Stimulated activated CD8-positive, alpha-beta memory T cell treated with anti-CD3 and anti-CD28 coated beads, Interleukin-7, amount 100 ng/mL, for 24 hours (primary cell): Measurements from ENCODE around the gene CHMP4A.
"Not testable (repeated sequence)": the region's sequence is repeated elsewhere in the genome, so short reads cannot be mapped to it uniquely, and the experiment has no call there.

Source experiments
- DNase-seq: peaks from one replicate; pipeline ENCODE4 v3.0.0-alpha.2; 2020; ENCODE audit warnings: low read depth

CHMP4A gene

DNA sequence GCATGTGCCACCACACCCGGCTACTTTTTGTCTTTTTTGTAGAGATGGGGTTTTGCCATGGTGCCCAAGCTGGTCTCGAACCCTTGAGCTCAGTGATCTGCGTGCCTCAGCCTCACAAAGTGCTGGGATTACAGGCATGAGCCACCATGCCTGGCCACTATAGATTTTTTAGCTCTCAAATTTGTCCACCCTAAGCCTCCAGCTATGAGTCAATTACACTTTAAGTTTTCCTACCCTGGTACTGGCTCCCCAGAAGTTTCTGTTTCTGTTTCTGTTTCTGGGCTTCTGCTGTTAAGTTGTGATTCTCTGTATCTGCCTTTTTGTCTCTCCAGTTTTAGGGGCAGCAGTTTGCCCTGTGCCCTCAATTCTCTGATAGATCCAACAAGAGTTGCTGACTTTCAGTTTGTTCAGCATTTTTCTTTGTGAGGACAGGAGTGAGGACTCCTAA lies 33.5 kb upstream of the CHMP4A start:
- no peak for DNase-seq

DNA sequence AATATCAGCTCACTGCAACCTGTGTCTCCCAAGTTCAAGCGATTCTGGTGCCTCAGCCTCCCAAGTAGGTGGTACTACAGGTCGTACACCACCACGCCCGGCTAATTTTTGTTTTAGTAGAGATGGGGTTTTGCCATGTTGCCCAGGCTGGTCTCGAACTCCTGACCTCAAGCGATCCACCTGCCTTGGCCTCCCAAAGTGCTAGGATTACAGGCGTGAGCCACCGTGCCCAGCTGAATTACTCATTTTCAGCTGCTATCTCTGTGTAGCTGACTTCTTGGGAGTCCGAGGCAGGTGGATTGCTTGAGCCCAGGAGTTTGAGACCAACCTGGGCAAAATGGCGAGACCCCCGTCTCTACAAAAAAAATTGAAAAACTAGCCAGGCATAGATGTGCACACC lies 32.1 kb upstream of the CHMP4A start:
- DNase-seq, result not testable (repeated sequence)

GRCh38 chr14:24243336-24243836 lies 30.1 kb upstream of the CHMP4A start:
- no peak for DNase-seq

- peak; percentile 83 for DNase-seq
These were observed 28.6 kb upstream of the CHMP4A start for GRCh38 chr14:24241829-24242443.

DNA sequence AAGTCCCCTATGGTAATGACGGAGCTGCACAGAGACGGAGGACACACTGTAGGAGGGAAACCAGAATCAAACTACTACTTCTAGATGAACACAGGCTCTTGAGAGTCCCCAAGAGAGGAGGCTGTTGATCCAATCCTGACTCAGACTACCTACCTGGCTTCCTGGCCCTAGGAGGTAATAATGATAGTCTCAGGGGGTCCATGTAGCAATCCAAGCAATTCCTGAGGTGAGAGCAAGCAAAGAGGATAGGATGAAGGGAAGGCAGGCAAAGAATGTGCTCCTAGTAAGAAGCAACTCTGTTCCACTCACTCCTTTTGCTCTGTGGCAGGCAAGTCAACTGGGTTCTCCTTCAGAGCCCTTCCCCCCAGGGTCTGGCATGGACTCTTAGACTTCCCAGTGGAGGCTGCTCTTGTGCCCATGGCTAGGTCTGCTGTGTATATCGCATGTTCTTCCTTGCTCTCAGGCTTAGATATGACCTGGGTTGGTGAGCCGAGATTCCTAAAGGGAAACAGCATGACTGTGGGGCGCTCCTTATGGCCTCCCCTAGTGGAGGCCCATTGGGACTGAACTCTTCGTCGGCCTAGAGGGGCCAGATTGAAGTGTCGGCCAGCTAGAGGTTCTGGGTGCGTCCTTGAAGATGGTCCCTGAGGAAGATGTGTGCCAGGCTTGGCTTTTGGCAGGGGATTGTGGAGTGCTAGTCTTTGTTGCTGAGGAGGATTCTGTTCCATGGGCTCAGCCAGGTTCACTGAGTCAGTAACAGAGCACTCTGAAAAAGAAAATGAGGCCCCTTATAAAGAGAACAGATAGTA lies 27.0 kb upstream of the CHMP4A start:
- no peak for DNase-seq

GRCh38 chr14:24238527-24239037 lies 25.3 kb upstream of the CHMP4A start:
- no peak for DNase-seq

GRCh38 chr14:24238123-24238522 lies 24.8 kb upstream of the CHMP4A start:
- DNase-seq, result no peak

DNA sequence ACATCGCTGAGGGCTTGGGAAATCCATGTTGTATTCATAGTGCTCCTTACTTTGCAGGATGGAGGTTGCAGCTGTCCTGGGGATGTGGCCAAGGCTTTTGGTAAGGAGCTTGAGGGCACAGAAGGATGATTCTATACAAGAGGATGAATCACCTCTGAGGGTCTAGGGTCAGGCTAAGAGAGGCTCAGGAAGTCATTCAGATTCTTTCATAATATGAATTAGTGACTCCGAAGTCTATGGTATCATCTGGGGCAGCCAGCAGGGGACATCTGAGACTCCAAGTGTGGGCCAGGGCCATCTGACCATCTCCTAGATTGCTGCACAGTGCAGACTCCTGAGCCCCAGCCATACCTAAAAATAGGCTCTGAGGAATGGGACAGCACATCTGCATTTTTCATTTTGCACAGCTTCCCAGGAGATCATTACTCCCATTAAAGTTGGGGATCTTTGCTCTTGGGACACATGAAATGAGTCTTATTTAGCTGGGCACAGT lies 24.2 kb upstream of the CHMP4A start:
- no peak for DNase-seq

- no peak for DNase-seq
These were observed 23.6 kb upstream of the CHMP4A start for GRCh38 chr14:24236689-24237462.

DNA sequence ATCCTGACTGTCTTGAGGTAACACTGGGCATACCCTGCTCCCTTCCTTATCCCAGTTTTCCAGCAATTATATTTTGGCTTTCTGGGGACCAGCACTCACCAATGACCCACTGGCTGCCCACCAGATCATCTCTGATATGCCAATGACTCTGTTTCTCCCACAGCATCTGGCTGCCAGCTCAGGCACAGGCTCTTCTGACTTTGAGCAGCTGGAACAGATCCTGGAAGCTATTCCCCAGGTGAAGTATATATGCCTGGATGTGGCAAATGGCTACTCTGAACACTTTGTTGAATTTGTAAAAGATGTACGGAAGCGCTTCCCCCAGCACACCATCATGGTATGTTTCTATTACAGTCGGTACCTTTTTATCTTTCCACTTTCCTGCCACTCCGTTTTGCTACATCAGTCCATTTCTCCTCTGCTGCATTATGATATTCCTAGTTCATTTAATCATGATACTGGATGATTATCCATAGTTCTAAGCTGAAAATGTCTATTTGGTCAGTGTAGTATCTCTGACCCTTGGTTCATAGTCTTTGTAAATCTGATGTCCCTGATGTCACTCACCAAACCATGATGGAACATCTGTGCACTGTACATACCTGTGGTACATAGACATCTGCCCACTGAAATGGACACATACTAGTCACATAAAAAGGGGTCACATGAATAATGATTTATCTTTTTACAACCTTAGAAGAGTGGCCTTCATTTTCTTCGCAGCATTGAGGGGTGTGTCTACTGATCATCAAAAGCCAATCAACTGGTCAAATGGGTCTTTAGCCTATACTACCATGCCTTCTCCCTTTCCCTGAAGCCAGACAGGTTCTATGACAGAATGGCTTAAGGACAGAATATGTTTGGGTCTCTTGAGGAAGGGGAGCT lies 22.8 kb upstream of the CHMP4A start:
- DNase-seq, result no peak

GRCh38 chr14:24234095-24235005 lies 21.1 kb upstream of the CHMP4A start:
- DNase-seq, result no peak

- DNase-seq, result no peak
These were observed 20.2 kb upstream of the CHMP4A start for GRCh38 chr14:24233538-24233866.

- DNase-seq, result no peak
These were observed 19.6 kb upstream of the CHMP4A start, which contains the start of gene GMPR2 for GRCh38 chr14:24232645-24233537. Gene GMPR2 (plus strand): TSS chr14:24232929. CDS start chr14:24233254, 325 bp downstream.

- peak; percentile 81 for DNase-seq
These were observed 18.9 kb upstream of the CHMP4A start, which contains the start of gene NEDD8 for GRCh38 chr14:24232121-24232644. Gene NEDD8 (minus strand): TSS chr14:24232367. CDS start chr14:24232267, 100 bp downstream.

DNA sequence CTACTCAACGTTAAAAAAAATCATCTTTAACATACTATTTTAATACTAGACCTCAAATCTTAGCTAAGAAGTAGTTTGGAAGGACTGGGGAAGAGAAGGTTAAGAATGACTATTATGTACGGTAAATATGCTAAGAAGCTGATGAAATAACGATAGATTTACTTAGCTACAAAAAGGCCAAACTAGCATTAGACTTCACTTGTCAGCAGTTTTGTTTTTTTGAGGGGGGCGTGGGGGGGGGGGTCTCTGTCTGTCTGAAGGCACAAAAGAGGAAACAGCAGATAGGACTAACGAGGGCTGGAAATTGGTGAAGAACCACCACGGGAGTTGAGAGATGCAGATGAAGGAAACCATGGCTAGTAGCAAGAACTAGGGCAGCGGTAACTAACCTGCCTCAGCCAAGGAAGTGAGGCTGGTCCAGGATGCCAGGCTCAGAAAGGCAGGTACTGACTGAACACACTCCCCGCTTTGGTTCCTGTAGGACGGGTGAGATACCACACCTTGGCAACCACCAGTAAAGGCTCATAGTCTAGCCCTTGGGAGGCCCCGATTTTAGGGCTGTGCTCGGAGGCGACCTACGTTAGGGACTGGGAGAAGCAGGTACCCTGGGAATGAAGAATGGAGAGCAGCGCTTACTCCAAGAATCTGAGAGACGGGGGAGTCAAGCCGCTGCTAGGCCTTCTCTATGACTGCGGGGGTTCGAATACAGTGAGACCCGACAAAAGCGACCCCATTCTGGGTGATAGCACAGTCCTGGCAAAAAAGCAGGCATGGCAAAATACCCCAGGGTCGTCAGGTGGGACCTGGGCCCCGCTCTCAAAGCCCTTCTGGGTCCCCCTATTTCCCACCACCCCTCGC lies 18.2 kb upstream of the CHMP4A start:
- no peak for DNase-seq

- DNase-seq, result no peak
These were observed 15.6 kb upstream of the CHMP4A start for GRCh38 chr14:24228902-24229301.

DNA sequence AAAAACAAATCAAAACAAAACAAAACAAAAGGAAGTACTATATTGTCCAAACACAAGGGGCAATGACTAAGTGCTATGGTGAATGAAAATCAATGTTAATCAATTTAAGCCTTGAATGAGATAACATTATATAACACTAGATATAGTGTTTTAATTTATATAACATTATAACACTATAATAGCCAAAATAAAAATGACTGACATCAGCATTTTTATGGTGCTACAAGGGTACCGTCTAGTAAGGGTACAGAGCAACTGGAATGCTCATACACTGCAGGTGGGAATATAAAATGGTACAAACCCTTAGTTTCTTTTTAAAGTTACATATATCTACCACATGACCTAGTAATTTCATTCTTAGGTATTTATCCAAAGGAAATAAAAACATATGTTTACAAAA lies 13.2 kb upstream of the CHMP4A start:
- DNase-seq, result no peak

DNA sequence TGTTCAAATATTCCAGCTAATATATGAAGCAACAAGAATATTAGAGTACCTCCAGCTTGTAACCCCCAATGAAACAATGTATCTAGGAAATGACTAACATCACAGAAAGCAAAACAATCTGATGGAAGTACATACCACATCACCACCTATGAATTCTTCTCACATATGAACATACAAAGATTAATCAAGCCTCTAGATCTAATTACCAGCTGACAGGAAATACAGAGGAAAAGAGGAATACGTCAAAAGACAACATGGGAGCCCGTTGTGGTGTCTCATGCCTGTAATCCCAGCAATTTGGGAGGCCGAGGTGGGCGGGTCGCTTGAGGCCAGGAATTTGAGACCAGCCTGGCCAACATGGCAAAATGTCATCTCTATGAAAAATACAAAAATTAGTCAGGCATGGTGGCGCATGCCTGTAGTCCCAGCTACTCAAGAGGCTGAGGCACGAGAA lies 11.4 kb upstream of the CHMP4A start:
- DNase-seq, result no peak
